Measurements from ENCODE around the gene ZBTB21. TPM values are rescaled to one million over a fixed set of nuclear protein-coding genes. Genes with fewer than 3 reads are reported as not detected.

ZBTB21 gene
- total and polyA plus RNA-seq, 8 donors: 2.9 to 9.5 (median 6.8) TPM

- TF ChIP-seq, protein P1, sequence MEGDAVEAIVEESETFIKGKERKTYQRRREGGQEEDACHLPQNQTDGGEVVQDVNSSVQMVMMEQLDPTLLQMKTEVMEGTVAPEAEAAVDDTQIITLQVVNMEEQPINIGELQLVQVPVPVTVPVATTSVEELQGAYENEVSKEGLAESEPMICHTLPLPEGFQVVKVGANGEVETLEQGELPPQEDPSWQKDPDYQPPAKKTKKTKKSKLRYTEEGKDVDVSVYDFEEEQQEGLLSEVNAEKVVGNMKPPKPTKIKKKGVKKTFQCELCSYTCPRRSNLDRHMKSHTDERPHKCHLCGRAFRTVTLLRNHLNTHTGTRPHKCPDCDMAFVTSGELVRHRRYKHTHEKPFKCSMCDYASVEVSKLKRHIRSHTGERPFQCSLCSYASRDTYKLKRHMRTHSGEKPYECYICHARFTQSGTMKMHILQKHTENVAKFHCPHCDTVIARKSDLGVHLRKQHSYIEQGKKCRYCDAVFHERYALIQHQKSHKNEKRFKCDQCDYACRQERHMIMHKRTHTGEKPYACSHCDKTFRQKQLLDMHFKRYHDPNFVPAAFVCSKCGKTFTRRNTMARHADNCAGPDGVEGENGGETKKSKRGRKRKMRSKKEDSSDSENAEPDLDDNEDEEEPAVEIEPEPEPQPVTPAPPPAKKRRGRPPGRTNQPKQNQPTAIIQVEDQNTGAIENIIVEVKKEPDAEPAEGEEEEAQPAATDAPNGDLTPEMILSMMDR (IDR thresholded peaks at IDR 0.05): no peak
- Histone ChIP-seq H3K36me3 (no peaks in the 10 kb centered on the region), H3K4me1 (peaks cover 6 to 9% (median 6%) of the 10 kb centered on the region in 3 donors), H3K27me3 (no peaks in the 10 kb centered on the region), H3K27ac (no peak overlapping the region), H3K4me3 (no peak overlapping the region), H3K9me3 (no peaks in the 10 kb centered on the region)
- intact Hi-C loops (cut with DNase I): loop anchor here in 1 of 3 donors (5.0 kb wide), 1 partner anchor 106 kb away; no protein-coding TSS in a partner anchor
- FAIRE-seq (no peak), DNase-seq (no peak), ATAC-seq (no peak)
- 91 to 99% methylated on average over 1 of the region's 1 CpG for whole genome bisulfite sequencing, 2 donors
Observed at GRCh38 chr21:42006765-42007164, 3.4 kb downstream of the ZBTB21 start.

DNA sequence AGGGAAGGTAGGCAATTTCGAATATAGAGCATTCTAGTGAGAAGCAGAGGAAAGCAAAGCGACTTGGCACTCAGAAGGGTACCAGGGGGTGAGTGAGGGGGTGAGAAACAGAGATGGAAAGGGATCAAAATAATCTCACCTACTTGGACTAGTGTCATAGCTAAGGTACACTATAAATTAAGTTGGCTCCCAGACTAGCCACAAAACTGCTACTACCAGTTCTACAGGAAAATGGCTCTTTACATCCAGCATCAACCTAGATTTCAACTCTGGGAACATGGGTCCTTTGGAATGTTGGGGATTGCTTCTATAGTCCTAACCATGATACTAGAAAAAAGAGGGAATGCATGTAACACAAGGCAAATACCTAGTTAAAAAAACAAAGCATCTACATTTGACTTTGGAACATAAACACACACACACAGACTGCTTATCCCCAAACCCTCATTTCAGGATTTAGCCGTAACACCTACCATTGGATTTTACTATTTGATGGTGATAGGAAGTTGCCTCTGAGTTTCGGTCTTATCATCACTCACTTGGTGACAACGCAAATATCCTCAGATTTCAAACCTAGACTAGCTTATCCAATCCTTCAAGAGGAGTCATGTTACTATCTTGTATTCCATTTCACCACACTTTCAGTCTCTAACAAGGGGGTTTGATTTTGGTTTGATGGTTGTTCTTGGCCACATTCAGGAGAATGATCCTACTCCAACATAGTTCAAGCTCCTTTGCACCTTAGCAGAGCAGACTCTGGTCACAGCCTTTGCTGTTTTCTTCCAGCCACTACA lies 5.6 kb downstream of the ZBTB21 start:
- DNase-seq (no peak), FAIRE-seq (no peak), ATAC-seq (no peak)
- intact Hi-C loops (cut with DNase I): loop anchor here in 1 of 3 donors (5.0 kb wide), 1 partner anchor 108 kb away; no protein-coding TSS in a partner anchor
- Histone ChIP-seq H3K9me3 (no peaks in the 10 kb centered on the region), H3K27ac (no peak overlapping the region), H3K4me1 (peaks cover 4 to 6% (median 6%) of the 10 kb centered on the region in 3 donors), H3K36me3 (no peaks in the 10 kb centered on the region), H3K27me3 (no peaks in the 10 kb centered on the region), H3K4me3 (no peak overlapping the region)
- 81 to 87% methylated on average over 5 of the region's 5 CpGs for WGBS, 2 donors
- TF ChIP-seq, protein P1 (IDR thresholded peaks at IDR 0.05): no peak

GRCh38 chr21:42003051-42003461 lies 7.1 kb downstream of the ZBTB21 start:
- Histone ChIP-seq H3K9me3 (no peaks in the 10 kb centered on the region), H3K27ac (no peak overlapping the region), H3K36me3 (no peaks in the 10 kb centered on the region), H3K4me1 (no peaks in the 10 kb centered on the region), H3K27me3 (no peaks in the 10 kb centered on the region), H3K4me3 (no peak overlapping the region)
- FAIRE-seq (no peak), ATAC-seq (no peak), DNase-seq (no peak)
- 81 to 84% methylated on average over 4 of the region's 4 CpGs for WGBS, 2 donors
- intact Hi-C loops (cut with DNase I): no loop called here
- TF ChIP-seq, protein P1 (IDR thresholded peaks at IDR 0.05): no peak

DNA sequence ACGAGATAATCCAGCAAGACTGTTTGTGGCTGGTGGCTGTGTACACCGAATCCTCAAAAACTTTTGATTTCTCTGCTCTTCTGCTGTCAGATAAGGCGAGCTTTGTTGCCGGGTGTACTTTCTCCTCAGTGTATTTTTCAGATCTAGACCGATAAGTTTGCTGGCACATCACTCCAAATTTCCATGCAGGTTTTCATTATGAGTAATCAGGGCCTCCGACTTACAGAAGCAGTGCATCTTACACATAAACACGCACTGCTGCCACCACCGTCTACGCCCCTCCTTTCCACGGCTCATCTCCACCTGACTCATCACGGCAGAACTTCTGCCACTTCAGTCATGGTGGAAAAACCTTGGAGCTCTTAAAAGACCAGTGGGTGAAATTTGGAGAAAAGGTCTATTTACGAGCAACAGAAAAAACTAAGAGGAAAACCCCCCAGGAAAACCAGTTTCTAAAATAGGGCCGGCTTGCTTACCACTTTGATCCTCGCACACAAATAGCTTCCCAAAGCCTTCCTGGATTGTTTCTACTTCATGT lies 7.7 kb downstream of the ZBTB21 start:
- H3K4me3 ChIP-seq: no peak overlapping the region
- TF ChIP-seq, protein P1 (IDR thresholded peaks at IDR 0.05): no peak
- WGBS, 2 donors: 79 to 85% methylated on average over 14 of the region's 14 CpGs
- intact Hi-C loops (cut with DNase I): no loop called here
- no peaks in the 10 kb centered on the region for H3K36me3 ChIP-seq
- DNase-seq (no peak), ATAC-seq (no peak), FAIRE-seq (no peak)
- H3K4me1 ChIP-seq: no peaks in the 10 kb centered on the region
- H3K27me3 ChIP-seq: no peaks in the 10 kb centered on the region
- H3K27ac ChIP-seq: no peak overlapping the region
- no peaks in the 10 kb centered on the region for H3K9me3 ChIP-seq

DNA sequence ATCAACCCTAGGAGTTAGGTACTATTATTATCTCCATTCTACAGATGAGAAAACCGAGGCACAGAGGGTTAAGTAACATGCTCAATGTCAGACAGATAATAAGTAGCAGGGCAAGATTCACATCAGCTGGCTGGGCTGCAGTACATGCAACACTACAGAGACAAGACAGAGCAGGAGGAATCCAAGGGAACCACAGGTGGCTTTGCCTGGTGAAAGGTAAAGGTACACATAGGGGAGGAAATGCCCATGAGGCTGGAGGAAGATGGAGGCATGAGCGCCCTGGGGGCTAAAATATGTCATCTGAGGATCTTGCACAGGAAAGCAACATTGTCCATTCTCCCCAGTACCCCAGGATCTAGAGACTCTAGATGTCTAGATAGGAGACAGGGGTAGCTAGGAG lies 8.4 kb downstream of the ZBTB21 start:
- DNase-seq: no peak
- Histone ChIP-seq H3K4me1 (no peaks in the 10 kb centered on the region), H3K27me3 (no peaks in the 10 kb centered on the region), H3K27ac (no peak overlapping the region), H3K9me3 (no peaks in the 10 kb centered on the region), H3K4me3 (no peak overlapping the region), H3K36me3 (no peaks in the 10 kb centered on the region)
- intact Hi-C loops (cut with DNase I): no loop called here
- ATAC-seq: no peak
- FAIRE-seq: no peak
- TF ChIP-seq, protein P1 (IDR thresholded peaks at IDR 0.05): no peak
- 86 to 92% methylated on average over 2 of the region's 2 CpGs for WGBS, 2 donors
